CD4-positive, alpha-beta T cell treated with Interleukin-1 beta for 1 hour (primary cell): ENCODE measurements around the gene WDR36.

Source experiments
- DNase-seq, 2 donors: peaks; one replicate each; pipeline ENCODE4 v3.0.0-alpha.2; 2020 to 2022

WDR36 gene

GRCh38 chr5:111092062-111092853 is at the start of gene WDR36:
TSS of gene WDR36 (plus strand) at chr5:111092348. CDS start at chr5:111092457, 109 bp downstream.
- DNase-seq = peak; percentile 85 to 92

DNA sequence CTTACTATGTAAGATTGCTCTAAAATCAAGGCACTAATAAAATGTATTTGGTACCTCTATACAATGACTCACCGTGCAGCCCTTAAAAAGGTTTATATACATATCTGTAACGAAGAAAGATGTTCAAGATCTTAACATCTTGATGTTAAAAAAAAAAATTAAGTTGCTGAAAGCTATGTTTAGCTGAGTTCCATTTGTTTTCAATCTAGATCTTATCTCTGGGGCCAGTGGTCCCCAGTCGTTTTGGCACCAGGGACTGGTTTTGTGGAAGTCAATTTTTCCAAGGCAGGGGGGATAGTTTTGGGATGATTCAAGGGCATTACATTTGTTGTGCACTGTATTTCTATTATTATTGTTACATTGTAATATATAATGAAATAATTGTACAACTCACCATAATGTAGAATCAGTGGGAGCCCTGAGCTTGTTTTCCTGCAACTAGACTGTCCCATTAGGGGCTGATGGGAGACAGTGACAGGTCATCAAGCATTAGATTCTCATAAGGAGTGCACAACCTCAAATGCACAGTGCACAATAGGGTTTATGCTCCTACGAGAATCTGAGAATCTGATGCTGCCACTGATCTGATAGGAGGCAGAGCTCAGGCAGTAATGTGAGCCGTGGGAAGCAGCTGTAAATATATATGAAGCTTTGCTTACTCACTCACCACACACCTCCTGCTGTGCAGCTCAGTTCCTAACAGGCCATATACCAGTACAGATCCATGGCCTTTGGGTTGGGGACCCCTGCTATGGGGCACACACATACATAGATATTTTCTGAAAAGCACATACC is 48.2 kb upstream of the WDR36 start:
- DNase-seq = no peak

DNA sequence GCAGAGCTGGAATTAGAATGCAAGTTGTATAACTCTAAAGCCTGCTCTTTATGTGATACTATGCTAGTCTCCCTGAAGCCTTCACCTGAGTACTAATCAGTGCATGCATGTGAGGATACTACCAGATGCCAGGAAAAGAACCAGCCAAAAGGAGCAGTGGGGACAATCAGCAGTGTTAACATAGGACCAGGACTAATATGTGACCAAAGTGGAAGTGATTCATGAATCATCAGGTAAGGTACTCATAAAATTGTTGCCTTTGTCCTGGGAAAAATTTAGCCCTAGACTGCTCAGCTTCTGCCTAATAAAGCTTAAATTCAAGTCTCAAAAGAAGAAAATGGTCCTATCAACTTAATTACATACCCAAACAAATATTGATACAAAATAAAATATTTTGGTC is 34.1 kb upstream of the WDR36 start:
- DNase-seq = no peak

DNA sequence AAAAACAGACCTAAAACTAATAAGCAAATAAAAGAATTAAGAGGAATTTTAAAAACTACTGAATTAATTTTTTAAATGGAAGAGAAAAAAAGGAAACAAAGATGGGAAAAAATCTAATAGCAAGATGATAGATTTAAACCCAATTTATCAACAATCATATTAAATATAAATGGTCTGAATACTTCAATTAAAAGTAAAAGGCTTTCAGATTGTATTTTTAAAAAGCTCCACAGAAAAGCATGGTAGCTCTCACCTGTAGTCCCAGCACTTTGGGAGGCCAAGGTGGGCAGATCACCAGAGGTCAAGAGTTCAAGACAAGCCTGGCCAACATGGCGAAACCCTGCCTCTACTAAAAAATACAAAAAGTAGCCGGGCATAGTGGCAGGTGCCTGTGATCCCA is 32.0 kb upstream of the WDR36 start:
- DNase-seq = no peak

- no peak for DNase-seq
Measured at GRCh38 chr5:111061618-111062017, 30.5 kb upstream of the WDR36 start.

DNA sequence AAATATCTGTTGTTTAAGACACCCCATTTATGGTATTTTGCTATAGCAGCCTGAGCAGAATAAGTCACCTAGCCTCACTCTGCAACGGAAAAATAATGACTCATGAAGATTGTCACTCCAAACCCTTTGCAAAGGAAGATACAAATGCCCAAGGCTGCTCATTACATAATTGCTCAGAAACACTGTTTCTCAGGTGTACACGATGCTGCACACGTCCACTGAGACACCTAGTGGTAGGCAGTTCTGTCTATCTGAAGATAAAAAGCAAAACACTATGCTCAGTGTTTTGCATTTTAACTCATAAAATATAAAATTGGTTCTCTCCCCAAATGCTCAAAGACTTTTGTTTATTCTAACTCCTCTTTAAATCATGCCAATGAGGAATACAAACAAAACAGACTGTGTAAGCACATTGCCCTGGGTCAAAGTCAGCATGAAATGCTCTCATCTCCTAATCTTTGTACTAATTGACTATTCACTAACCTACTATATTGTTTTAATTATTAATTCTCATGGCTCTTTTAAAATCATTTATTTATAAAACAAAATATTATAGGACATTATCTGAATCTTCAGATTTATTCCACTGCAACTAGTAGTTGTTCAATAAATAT is 28.3 kb upstream of the WDR36 start:
- no peak for DNase-seq

GRCh38 chr5:111066261-111066938 is 25.7 kb upstream of the WDR36 start:
- no peak for DNase-seq

DNA sequence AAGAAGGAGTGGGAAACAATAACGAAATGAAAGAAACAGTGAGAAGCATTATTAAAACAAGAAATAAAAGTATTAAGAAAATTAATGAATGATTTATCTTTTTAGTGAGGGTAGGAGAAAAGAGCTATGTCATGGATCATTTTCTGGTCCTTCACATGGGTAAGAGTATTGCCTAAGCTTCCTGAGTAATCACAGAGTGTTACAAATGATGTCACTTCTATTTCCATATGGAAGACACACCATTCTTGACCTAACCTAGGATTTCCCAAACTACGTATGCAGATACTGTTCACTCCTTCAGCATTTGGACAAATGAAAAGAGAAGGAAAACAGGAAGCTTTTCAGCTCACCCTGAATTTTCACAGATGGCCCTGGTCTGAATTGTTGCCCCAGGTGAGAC is 23.9 kb upstream of the WDR36 start:
- no peak for DNase-seq

GRCh38 chr5:111069839-111070238 is 22.3 kb upstream of the WDR36 start:
- DNase-seq = no peak

- no peak for DNase-seq
Measured at GRCh38 chr5:111070272-111071134, 21.6 kb upstream of the WDR36 start.

GRCh38 chr5:111071413-111071812 is 20.7 kb upstream of the WDR36 start, which contains the start of gene TSLP:
TSS of gene TSLP (plus strand) at chr5:111071713. CDS start at chr5:111071891, 178 bp downstream.
- no peak for DNase-seq

GRCh38 chr5:111072949-111073682 is 19.0 kb upstream of the WDR36 start:
- DNase-seq = peak; percentile 35 to 41

GRCh38 chr5:111074244-111074643 is 17.9 kb upstream of the WDR36 start:
- no peak for DNase-seq

GRCh38 chr5:111075520-111075919 is 16.6 kb upstream of the WDR36 start:
- no peak for DNase-seq

DNA sequence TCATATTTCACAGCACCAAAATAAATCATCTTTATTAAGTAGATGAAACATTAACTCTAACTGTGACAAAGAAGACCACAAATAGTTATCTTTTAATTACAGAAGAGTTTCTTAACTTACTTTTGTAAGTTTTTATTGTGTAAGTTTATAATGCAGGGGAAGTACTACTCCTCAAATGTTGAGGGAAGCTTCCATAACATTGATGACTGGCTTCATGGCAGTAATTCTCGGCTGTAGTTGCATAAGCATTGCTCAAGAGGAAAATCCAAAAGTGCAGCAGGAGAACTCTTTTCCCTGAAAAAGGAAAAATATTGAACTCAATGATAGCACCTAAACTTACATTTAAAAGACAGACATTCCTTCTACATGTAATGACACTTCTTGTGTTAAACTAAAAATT is 16.1 kb upstream of the WDR36 start:
- DNase-seq = no peak

DNA sequence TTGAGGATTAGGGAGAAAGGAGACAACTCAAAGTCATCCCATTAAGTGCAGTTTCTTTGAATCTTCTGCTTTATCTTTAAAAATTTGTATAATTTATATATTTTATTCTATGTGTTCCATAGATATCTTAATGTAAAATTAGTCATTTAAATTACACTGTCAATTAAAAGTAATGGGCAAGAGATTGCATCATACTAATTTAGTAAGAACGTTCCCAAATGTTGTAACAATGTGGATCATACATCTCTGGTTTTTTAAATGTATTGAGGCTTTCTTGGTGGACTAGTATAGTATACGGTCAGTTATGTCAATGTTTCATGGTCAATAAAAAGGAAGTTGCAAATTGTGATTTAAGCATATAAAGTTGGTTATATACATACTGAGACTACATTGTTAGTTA is 14.5 kb upstream of the WDR36 start:
- DNase-seq = no peak

DNA sequence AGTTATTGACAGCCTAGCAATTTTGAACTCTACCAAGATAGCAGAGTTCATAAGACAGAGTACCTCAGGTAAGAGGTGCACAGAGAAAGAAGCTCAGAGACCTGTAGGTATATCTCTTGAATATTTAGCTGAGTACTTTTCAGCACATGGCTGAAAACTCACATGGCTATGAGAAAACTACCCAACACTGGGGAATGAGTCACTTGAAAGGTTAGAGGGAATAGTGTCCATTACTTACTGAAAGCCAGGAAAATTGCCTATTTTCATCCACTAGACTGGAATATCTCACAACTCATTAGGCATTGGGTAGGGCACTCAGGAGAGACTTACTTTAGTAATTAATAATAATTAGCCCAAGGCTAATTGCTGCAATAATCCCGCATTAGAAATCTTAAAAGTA is 12.3 kb upstream of the WDR36 start:
- no peak for DNase-seq

- no peak for DNase-seq
Measured at GRCh38 chr5:111083323-111083722, 8.8 kb upstream of the WDR36 start.

- DNase-seq = no peak
Measured at GRCh38 chr5:111095982-111096381, 3.8 kb downstream of the WDR36 start.

DNA sequence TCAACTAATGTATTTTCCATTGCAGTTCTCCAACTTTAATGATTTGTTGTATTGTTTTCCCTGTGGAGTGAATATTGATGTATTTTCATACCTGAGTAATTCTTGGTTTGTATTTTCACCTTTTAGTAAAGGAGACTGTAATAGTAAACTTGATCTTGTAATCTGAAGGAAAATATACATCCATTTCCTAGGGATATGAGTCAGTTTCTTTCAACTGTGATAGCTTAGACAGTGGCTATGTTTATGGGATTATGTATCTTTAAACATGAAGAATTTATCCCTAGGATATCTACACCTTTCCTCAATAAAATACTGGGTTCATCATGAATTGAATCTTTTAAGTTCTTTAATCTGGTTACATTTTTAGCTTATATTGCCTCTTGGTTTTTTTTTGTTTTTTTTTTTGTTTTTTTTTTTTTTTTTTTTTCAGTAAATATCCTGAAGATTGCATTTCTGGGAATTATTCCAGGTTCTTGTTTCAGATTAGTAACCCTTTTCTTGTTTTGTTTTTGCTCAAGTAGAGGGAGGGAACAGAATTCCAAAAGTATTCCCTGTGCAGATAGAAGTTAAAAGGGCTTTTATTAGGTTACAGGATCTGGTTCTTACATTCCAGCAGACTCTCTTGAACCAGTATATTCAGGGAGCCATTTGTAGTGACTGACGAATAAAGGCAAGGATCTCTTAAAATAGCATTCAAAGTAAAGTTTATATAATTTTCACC is 7.1 kb downstream of the WDR36 start:
- no peak for DNase-seq
